ENCODE results near the gene TIMP4. TPM values are rescaled to one million over a fixed set of nuclear protein-coding genes. Genes with fewer than 3 reads are reported as not detected.
A peak's percentile ranks its signal among the peaks of the same experiment; 100 is the strongest.

Gene TIMP4
- polyA plus RNA-seq, 1 donor (not counting 4 experiments of a cell fraction or from before 2014, with no cell fraction given) = 0.07 TPM

- H3K36me3 ChIP-seq (ENCODE audit: control insufficient read depth in 2 of 2, extremely low read depth in 1 of 2, insufficient read depth in 2 of 2, low read length in 2 of 2) = no peaks in the 10 kb centered on the region
- H3K9ac ChIP-seq (ENCODE audit: control insufficient read depth, extremely low read depth, insufficient read depth, low read length) = no peak overlapping the region
- no peak for DNase-seq (ENCODE audit: low read depth, low spot score)
- TF ChIP-seq CTCF (optimal IDR thresholded peaks at IDR 0.05 in 1 of 3, IDR thresholded peaks at IDR 0.05 in 1 of 3, conservative IDR thresholded peaks at IDR 0.05 in 1 of 3; ENCODE audit: extremely low read depth in 1 of 3, insufficient read depth in 2 of 3, low read length in 3 of 3) (no peak), EZH2 (IDR thresholded peaks at IDR 0.05; ENCODE audit: low read length) (no peak)
- no peaks in the 10 kb centered on the region for H3K9me3 ChIP-seq (ENCODE audit: control insufficient read depth, low read depth, low read length)
- H4K20me1 ChIP-seq (ENCODE audit: control insufficient read depth, extremely low read depth, insufficient read depth, low read length) = no peaks in the 10 kb centered on the region
- dilution Hi-C loops (cut with MboI; ENCODE audit: extremely low pct_ligation_motif_present, low sequenced_read_pairs) = no loop called here
- H3K9me1 ChIP-seq (ENCODE audit: control insufficient read depth, extremely low read depth, insufficient read depth, low read length) = no peaks in the 10 kb centered on the region
- no peaks in the 10 kb centered on the region for H3K79me2 ChIP-seq (ENCODE audit: control insufficient read depth, insufficient read depth, low read length)
- no peak overlapping the region for H2AFZ ChIP-seq (ENCODE audit: control insufficient read depth, low read length)
- FAIRE-seq = no peak
- H3K4me3 ChIP-seq (ENCODE audit: control insufficient read depth in 2 of 3, extremely low read depth in 1 of 3, insufficient read depth in 2 of 3, low read depth in 1 of 3, low read length in 3 of 3) = no peak overlapping the region
- H3K27me3 ChIP-seq (ENCODE audit: control insufficient read depth, extremely low read depth, insufficient read depth, low read length) = no peaks in the 10 kb centered on the region
- H3K4me1 ChIP-seq (ENCODE audit: control insufficient read depth, extremely low read depth, insufficient read depth, low read length) = peaks cover 35% of the 10 kb centered on the region
- no peak overlapping the region for H3K4me2 ChIP-seq (ENCODE audit: control insufficient read depth, extremely low read depth, insufficient read depth, low read depth, low read length)
- peak overlapping the region; percentile 91 for H3K27ac ChIP-seq (ENCODE audit: control insufficient read depth, insufficient read depth, low read length)
These were observed 36.5 kb upstream of the TIMP4 start for GRCh38 chr3:12195231-12195630.

GRCh38 chr3:12194669-12195161 lies 36.0 kb upstream of the TIMP4 start:
- Histone ChIP-seq H4K20me1 (ENCODE audit: control insufficient read depth, extremely low read depth, insufficient read depth, low read length) (no peaks in the 10 kb centered on the region), H3K27me3 (ENCODE audit: control insufficient read depth, extremely low read depth, insufficient read depth, low read length) (no peaks in the 10 kb centered on the region), H3K9me3 (ENCODE audit: control insufficient read depth, low read depth, low read length) (no peaks in the 10 kb centered on the region), H3K27ac (ENCODE audit: control insufficient read depth, insufficient read depth, low read length) (peak overlapping the region; percentile 91), H3K36me3 (ENCODE audit: control insufficient read depth in 2 of 2, extremely low read depth in 1 of 2, insufficient read depth in 2 of 2, low read length in 2 of 2) (no peaks in the 10 kb centered on the region), H3K79me2 (ENCODE audit: control insufficient read depth, insufficient read depth, low read length) (no peaks in the 10 kb centered on the region), H3K9me1 (ENCODE audit: control insufficient read depth, extremely low read depth, insufficient read depth, low read length) (no peaks in the 10 kb centered on the region), H3K9ac (ENCODE audit: control insufficient read depth, extremely low read depth, insufficient read depth, low read length) (peak overlapping the region; percentile 51), H2AFZ (ENCODE audit: control insufficient read depth, low read length) (no peak overlapping the region), H3K4me3 (ENCODE audit: control insufficient read depth in 2 of 3, extremely low read depth in 1 of 3, insufficient read depth in 2 of 3, low read depth in 1 of 3, low read length in 3 of 3) (peak overlapping the region in 1 of 3 experiments; percentile 12), H3K4me2 (ENCODE audit: control insufficient read depth, extremely low read depth, insufficient read depth, low read depth, low read length) (peak overlapping the region; percentile 83), H3K4me1 (ENCODE audit: control insufficient read depth, extremely low read depth, insufficient read depth, low read length) (peaks cover 35% of the 10 kb centered on the region)
- no peak for FAIRE-seq
- no peak for DNase-seq (ENCODE audit: low read depth, low spot score)
- TF ChIP-seq CTCF (optimal IDR thresholded peaks at IDR 0.05 in 1 of 3, IDR thresholded peaks at IDR 0.05 in 1 of 3, conservative IDR thresholded peaks at IDR 0.05 in 1 of 3; ENCODE audit: extremely low read depth in 1 of 3, insufficient read depth in 2 of 3, low read length in 3 of 3) = peak; percentile 65 to 83 (median 69)
- no peak for TF ChIP-seq EZH2 (IDR thresholded peaks at IDR 0.05; ENCODE audit: low read length)
- dilution Hi-C loops (cut with MboI; ENCODE audit: extremely low pct_ligation_motif_present, low sequenced_read_pairs) = no loop called here
